Spleen (tissue), 7 donors: ENCODE data around the gene PRG3.

Source experiments
- POLR2A ChIP-seq, 3 donors: fragments of 450-650 bp; IDR thresholded peaks; one replicate each; pipeline ENCODE4 v1.5.1; 2017; ENCODE audit warnings: antibody characterized with exemption in 3 of 3, mild to moderate bottlenecking in 1 of 3
- TF ChIP-seq, protein P1 (sequence below), 11 experiments: fragments of 200-600 bp in 7 of 11; fragments of 450-650 bp in 4 of 11; sonication (generic) in 4 of 11; IDR thresholded peaks in 8 of 11; conservative IDR thresholded peaks in 3 of 11; 1 replicate in 7 of 11; 2 replicates in 4 of 11; pipeline versions ENCODE4 v1.4.0 to v1.8.0; 2016 to 2021; ENCODE audit warnings: antibody characterized with exemption in 11 of 11, inconsistent platforms in 4 of 11, mild to moderate bottlenecking in 1 of 11
- donor health status: DM: no; HTN: no; CAD: no; lungs with moderate emphysema.
- donor health status: DM: no; HTN: no; CAD: no.
- donor health status: DM: no; HTN: no; CAD: no.

GRCh38 chr11:57424137-57424791 is 43.3 kb upstream of the PRG3 start:
- TF ChIP-seq, protein P1, sequence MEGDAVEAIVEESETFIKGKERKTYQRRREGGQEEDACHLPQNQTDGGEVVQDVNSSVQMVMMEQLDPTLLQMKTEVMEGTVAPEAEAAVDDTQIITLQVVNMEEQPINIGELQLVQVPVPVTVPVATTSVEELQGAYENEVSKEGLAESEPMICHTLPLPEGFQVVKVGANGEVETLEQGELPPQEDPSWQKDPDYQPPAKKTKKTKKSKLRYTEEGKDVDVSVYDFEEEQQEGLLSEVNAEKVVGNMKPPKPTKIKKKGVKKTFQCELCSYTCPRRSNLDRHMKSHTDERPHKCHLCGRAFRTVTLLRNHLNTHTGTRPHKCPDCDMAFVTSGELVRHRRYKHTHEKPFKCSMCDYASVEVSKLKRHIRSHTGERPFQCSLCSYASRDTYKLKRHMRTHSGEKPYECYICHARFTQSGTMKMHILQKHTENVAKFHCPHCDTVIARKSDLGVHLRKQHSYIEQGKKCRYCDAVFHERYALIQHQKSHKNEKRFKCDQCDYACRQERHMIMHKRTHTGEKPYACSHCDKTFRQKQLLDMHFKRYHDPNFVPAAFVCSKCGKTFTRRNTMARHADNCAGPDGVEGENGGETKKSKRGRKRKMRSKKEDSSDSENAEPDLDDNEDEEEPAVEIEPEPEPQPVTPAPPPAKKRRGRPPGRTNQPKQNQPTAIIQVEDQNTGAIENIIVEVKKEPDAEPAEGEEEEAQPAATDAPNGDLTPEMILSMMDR (IDR thresholded peaks at IDR 0.05 in 8 of 11, conservative IDR thresholded peaks at IDR 0.05 in 3 of 11), result no peak
- TF ChIP-seq POLR2A (IDR thresholded peaks at IDR 0.05), result no peak
